H1 (cell line): ENCODE results near the gene RNF220. TPM values are rescaled to one million over a fixed set of nuclear protein-coding genes. Genes with fewer than 3 reads are reported as not detected.

ENCODE experiments used
- EGR1 ChIP-seq: IDR thresholded peaks from 2 replicates; pipeline ENCODE4 v1.6.1; 2011; ENCODE audit warnings: low read depth, low read length, borderline replicate concordance
- HDAC2 ChIP-seq, 2 experiments: fragments of 300-600 bp in 1 of 2; sonication (generic) in 1 of 2; IDR thresholded peaks; 2 replicates each; pipeline ENCODE4 v1.6.1; 2011 to 2012; ENCODE audit warnings: low read depth in 2 of 2, low read length in 2 of 2, mild to moderate bottlenecking in 2 of 2, moderate library complexity in 2 of 2, borderline replicate concordance in 1 of 2, inconsistent platforms in 1 of 2
- SAP30 ChIP-seq: fragments of 300-600 bp; sonication (generic); IDR thresholded peaks from 2 replicates; pipeline ENCODE4 v1.7.1; 2012; ENCODE audit warnings: low read length, moderate library complexity, mild to moderate bottlenecking, inconsistent platforms; ENCODE audit not compliant: insufficient read depth, insufficient replicate concordance
- SP4 ChIP-seq: IDR thresholded peaks from 2 replicates; pipeline ENCODE4 v1.6.1; 2012; ENCODE audit warnings: low read length, inconsistent platforms
- polyA plus RNA-seq, 7 experiments: library from polyadenylated mRNA; depleted of rRNA in 3 of 7; stranded (reverse) in 5 of 7; unstranded in 2 of 7; fragments of >200 nt in 5 of 7; fragments of 200-250 nt in 2 of 7; gene quantifications; 1 replicate in 5 of 7; 2 replicates in 1 of 7; 4 replicates in 1 of 7; pipeline versions ENCODE4 v1.2.1 to v1.2.3, GENCODE V29; 2011 to 2013; ENCODE audit warnings: missing spikeins in 2 of 7, mixed read lengths in 2 of 7
- total RNA-seq: library from RNA; stranded (reverse); fragmentation: NEBNext Ultra II Directional; extraction: Animal tissue kit (Norgen Biotek cat#: 25700); gene quantifications from 2 replicates; pipeline ENCODE4 v1.2.1, GENCODE V29; 2021

Gene RNF220
- total and polyA plus RNA-seq, 2 of the 8 experiments (the other 6 are each of a cell fraction or from before 2014, with no cell fraction given) = 123 to 160 TPM

- TF ChIP-seq HDAC2 (IDR thresholded peaks at IDR 0.05; ENCODE audit: borderline replicate concordance in 1 of 2, low read depth in 2 of 2, low read length in 2 of 2) (no peak), EGR1 (no peak), SAP30 (no peak), SP4 (no peak)
- TF ChIP-seq, all 59 proteins: peak for 0
Observed at GRCh38 chr1:44647896-44648295, 242.8 kb downstream of the RNF220 start (continued).
